ENCODE data around the gene BCL11A. TPM values are rescaled to one million over a fixed set of nuclear protein-coding genes. Genes with fewer than 3 reads are reported as not detected.
A peak's percentile ranks its signal among the peaks of the same experiment; 100 is the strongest.

The BCL11A gene
- polyA plus RNA-seq, 1 donor from 2014 or later = 44.0 TPM

- Histone ChIP-seq H3K4me2 (ENCODE audit: low read length) (no peak overlapping the region), H2AFZ (ENCODE audit: low read depth, low read length) (no peak overlapping the region), H3K4me3 (ENCODE audit: low read length) (peak overlapping the region; percentile 93)
Measured at GRCh38 chr2:60557486-60557864, 4.0 kb upstream of the BCL11A start.

More at GRCh38 chr2:60557486-60557864, 4.0 kb upstream of the BCL11A start:
- Histone ChIP-seq H3K9ac (ENCODE audit: low read length) (no peak overlapping the region), H4K20me1 (ENCODE audit: insufficient read depth) (no peaks in the 10 kb centered on the region), H3K27me3 (ENCODE audit: insufficient read depth, low read depth, low read length) (peaks cover 48% of the 10 kb centered on the region), H3K9me3 (ENCODE audit: low read length) (no peaks in the 10 kb centered on the region), H3K9me2 (ENCODE audit: insufficient read depth, low read length) (no peaks in the 10 kb centered on the region), H3K27ac (ENCODE audit: low read length) (no peak overlapping the region), H3K36me3 (ENCODE audit: insufficient read depth, low read length) (no peaks in the 10 kb centered on the region), H3K79me2 (replicated peaks; ENCODE audit: insufficient read depth, low read length) (peaks cover 11% of the 10 kb centered on the region), H3F3A (ENCODE audit: insufficient read depth, low read length, poor library complexity, severe bottlenecking) (peaks cover 2% of the 10 kb centered on the region)
- TF ChIP-seq REST (IDR thresholded peaks at IDR 0.05; ENCODE audit: borderline replicate concordance) = no peak
- TF ChIP-seq EZH2 (IDR thresholded peaks at IDR 0.05; ENCODE audit: borderline replicate concordance, insufficient read depth, low read length, poor library complexity, severe bottlenecking) = no peak
- no peak for TF ChIP-seq POLR2AphosphoS5 (IDR thresholded peaks at IDR 0.05)
- TF ChIP-seq EP300 (conservative IDR thresholded peaks at IDR 0.05; ENCODE audit: poor library complexity, severe bottlenecking) = no peak
- TF ChIP-seq CTCF (IDR thresholded peaks at IDR 0.05; ENCODE audit: poor library complexity, severe bottlenecking) = no peak
- no peak for TF ChIP-seq MXI1 (conservative IDR thresholded peaks at IDR 0.05; ENCODE audit: poor library complexity, severe bottlenecking)
- TF ChIP-seq RAD21 (conservative IDR thresholded peaks at IDR 0.05) = no peak
- TF ChIP-seq TAF1 (IDR thresholded peaks at IDR 0.05; ENCODE audit: low read depth) = no peak
- no peak for TF ChIP-seq SMC3 (conservative IDR thresholded peaks at IDR 0.05; ENCODE audit: poor library complexity)
